PFSK-1 (cell line): ENCODE data around the gene TRIM17.

ENCODE experiments used
- POLR2AphosphoS5 ChIP-seq: IDR thresholded peaks from 2 replicates; pipeline ENCODE4 v1.6.1; 2012; ENCODE audit warnings: low read depth, mild to moderate bottlenecking, control low read depth, low read length, moderate library complexity
- SIN3A ChIP-seq: IDR thresholded peaks from 2 replicates; pipeline ENCODE4 v1.6.1; 2012; ENCODE audit warnings: mild to moderate bottlenecking, low read length, moderate library complexity, borderline replicate concordance; ENCODE audit not compliant: insufficient read depth
- TAF1 ChIP-seq: IDR thresholded peaks from 2 replicates; pipeline ENCODE4 v1.6.1; 2012; ENCODE audit warnings: low read length, control low read depth, borderline replicate concordance; ENCODE audit not compliant: insufficient read depth
- TF ChIP-seq, protein P1 (sequence below), 2 experiments: IDR thresholded peaks; 2 replicates each; pipeline versions ENCODE4 v1.6.1 to v1.8.0; 2011 to 2012; ENCODE audit warnings: low read depth in 2 of 2, low read length in 2 of 2, control low read depth in 1 of 2, inconsistent platforms in 1 of 2, mild to moderate bottlenecking in 1 of 2, moderate library complexity in 1 of 2; ENCODE audit not compliant: insufficient read depth in 1 of 2

GRCh38 chr1:228397966-228398365 lies 18.7 kb downstream of the TRIM17 start:
- no peak for TF ChIP-seq POLR2AphosphoS5
- no peak for TF ChIP-seq SIN3A
- TF ChIP-seq TAF1, result no peak
- TF ChIP-seq, protein P1, sequence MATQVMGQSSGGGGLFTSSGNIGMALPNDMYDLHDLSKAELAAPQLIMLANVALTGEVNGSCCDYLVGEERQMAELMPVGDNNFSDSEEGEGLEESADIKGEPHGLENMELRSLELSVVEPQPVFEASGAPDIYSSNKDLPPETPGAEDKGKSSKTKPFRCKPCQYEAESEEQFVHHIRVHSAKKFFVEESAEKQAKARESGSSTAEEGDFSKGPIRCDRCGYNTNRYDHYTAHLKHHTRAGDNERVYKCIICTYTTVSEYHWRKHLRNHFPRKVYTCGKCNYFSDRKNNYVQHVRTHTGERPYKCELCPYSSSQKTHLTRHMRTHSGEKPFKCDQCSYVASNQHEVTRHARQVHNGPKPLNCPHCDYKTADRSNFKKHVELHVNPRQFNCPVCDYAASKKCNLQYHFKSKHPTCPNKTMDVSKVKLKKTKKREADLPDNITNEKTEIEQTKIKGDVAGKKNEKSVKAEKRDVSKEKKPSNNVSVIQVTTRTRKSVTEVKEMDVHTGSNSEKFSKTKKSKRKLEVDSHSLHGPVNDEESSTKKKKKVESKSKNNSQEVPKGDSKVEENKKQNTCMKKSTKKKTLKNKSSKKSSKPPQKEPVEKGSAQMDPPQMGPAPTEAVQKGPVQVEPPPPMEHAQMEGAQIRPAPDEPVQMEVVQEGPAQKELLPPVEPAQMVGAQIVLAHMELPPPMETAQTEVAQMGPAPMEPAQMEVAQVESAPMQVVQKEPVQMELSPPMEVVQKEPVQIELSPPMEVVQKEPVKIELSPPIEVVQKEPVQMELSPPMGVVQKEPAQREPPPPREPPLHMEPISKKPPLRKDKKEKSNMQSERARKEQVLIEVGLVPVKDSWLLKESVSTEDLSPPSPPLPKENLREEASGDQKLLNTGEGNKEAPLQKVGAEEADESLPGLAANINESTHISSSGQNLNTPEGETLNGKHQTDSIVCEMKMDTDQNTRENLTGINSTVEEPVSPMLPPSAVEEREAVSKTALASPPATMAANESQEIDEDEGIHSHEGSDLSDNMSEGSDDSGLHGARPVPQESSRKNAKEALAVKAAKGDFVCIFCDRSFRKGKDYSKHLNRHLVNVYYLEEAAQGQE (IDR thresholded peaks at IDR 0.05; ENCODE audit: insufficient read depth in 1 of 2, low read depth in 2 of 2, low read length in 2 of 2), result no peak
